Testis (tissue), 3 donors: Measurements from ENCODE around the gene DENND1A. TPM values are rescaled to one million over a fixed set of nuclear protein-coding genes. Genes with fewer than 3 reads are reported as not detected.

Source experiments
- DNase-seq: peaks from one replicate; pipeline ENCODE4 v3.0.0-alpha.2; 2019
- H3K27ac ChIP-seq, 2 donors: fragments of 200-600 bp; sonication (generic); one replicate each; pipeline ENCODE4 v1.5.1; 2019
- H3K27me3 ChIP-seq: fragments of 200-600 bp; sonication (generic); one replicate; pipeline ENCODE4 v1.5.1; 2019
- H3K36me3 ChIP-seq: fragments of 200-600 bp; sonication (generic); one replicate; pipeline ENCODE4 v1.5.1; 2017; ENCODE audit warnings: low read depth; ENCODE audit errors: missing control alignments
- H3K4me1 ChIP-seq: fragments of 200-600 bp; sonication (generic); one replicate; pipeline ENCODE4 v1.5.1; 2019
- H3K4me3 ChIP-seq, 2 donors: fragments of 200-600 bp; sonication (generic); one replicate each; pipeline ENCODE4 v1.5.1; 2017 to 2019
- H3K9me3 ChIP-seq: fragments of 200-600 bp; sonication (generic); one replicate; pipeline ENCODE4 v1.5.1; 2017
- CTCF ChIP-seq, 3 experiments: fragments of 450-650 bp in 2 of 3; fragments of 200-600 bp in 1 of 3; sonication (generic) in 1 of 3; IDR thresholded peaks; one replicate each; pipeline ENCODE4 v1.5.1; 2016 to 2019; ENCODE audit warnings: antibody characterized with exemption in 3 of 3, mild to moderate bottlenecking in 2 of 3, moderate library complexity in 1 of 3
- POLR2A ChIP-seq: fragments of 450-650 bp; IDR thresholded peaks from one replicate; pipeline ENCODE4 v1.6.1; 2017; ENCODE audit warnings: antibody characterized with exemption, mild to moderate bottlenecking, moderate library complexity
- WGBS, 2 donors: methylation state at CpG; one replicate each; pipeline ENCODE4 v1.1.5; 2018; 5-methylcytosine and 5-hydroxymethylcytosine counted together
- intact Hi-C: fragments of 100-400 bp; cut with DNase I; formaldehyde crosslinking; loops from one replicate; pipeline ENCODE4 v1.15.1; 2023; ENCODE audit warnings: low total_unique reads
- polyA plus RNA-seq: library from polyadenylated mRNA; stranded (reverse); fragments of 350-450 nt; fragmentation: Illumina TruSeq; extraction: RNeasy Lipid Tissue Mini Kit (QIAGEN cat#74804); gene quantifications from one replicate; pipeline ENCODE4 v1.2.3, GENCODE V29; 2014; ENCODE audit warnings: low read depth, low replicate concordance; ENCODE audit not compliant: insufficient read depth
- total RNA-seq, 2 donors: library from RNA; depleted of rRNA; stranded (reverse); fragments of >200 nt; gene quantifications; one replicate each; pipeline ENCODE4 v1.2.3, GENCODE V29; 2016

Gene DENND1A
- total and polyA plus RNA-seq, 3 donors from 2014 or later, result 20.3 to 47.4 (median 44.9) TPM

- Histone ChIP-seq H3K4me3 (no peak overlapping the region), H3K9me3 (no peaks in the 10 kb centered on the region), H3K27ac (no peak overlapping the region), H3K4me1 (no peaks in the 10 kb centered on the region), H3K36me3 (no peaks in the 10 kb centered on the region), H3K27me3 (no peaks in the 10 kb centered on the region)
- TF ChIP-seq POLR2A (no peak), CTCF (IDR thresholded peaks at IDR 0.05) (no peak)
- intact Hi-C loops, result no loop called here
- DNase-seq, result no peak
- WGBS, 2 donors, result 88 to 98% methylated on average over 12 to 13 of the region's 13 CpGs
Measured at GRCh38 chr9:123370108-123370507, 559.8 kb downstream of the DENND1A start.

GRCh38 chr9:123369296-123369695 lies 560.6 kb downstream of the DENND1A start:
- no peak for DNase-seq
- Histone ChIP-seq H3K27me3 (no peaks in the 10 kb centered on the region), H3K4me1 (no peaks in the 10 kb centered on the region), H3K9me3 (no peaks in the 10 kb centered on the region), H3K4me3 (no peak overlapping the region), H3K27ac (no peak overlapping the region), H3K36me3 (no peaks in the 10 kb centered on the region)
- intact Hi-C loops, result no loop called here
- no peak for TF ChIP-seq CTCF (IDR thresholded peaks at IDR 0.05)
- TF ChIP-seq POLR2A, result no peak
- 77 to 85% methylated on average over 3 of the region's 3 CpGs for WGBS, 2 donors

- no peaks in the 10 kb centered on the region for H3K9me3 ChIP-seq
- WGBS, 2 donors, result 60 to 63% methylated on average over 2 to 6 of the region's 6 CpGs
- H3K27ac ChIP-seq, result no peak overlapping the region
- no peaks in the 10 kb centered on the region for H3K27me3 ChIP-seq
- DNase-seq, result peak; percentile 30
- TF ChIP-seq POLR2A (no peak), CTCF (IDR thresholded peaks at IDR 0.05) (no peak)
- no peaks in the 10 kb centered on the region for H3K4me1 ChIP-seq
- H3K36me3 ChIP-seq, result no peaks in the 10 kb centered on the region
- no peak overlapping the region for H3K4me3 ChIP-seq
- intact Hi-C loops, result no loop called here
Measured at GRCh38 chr9:123368536-123369153, 561.3 kb downstream of the DENND1A start.

- Histone ChIP-seq H3K4me3 (no peak overlapping the region), H3K4me1 (no peaks in the 10 kb centered on the region), H3K27me3 (no peaks in the 10 kb centered on the region), H3K27ac (no peak overlapping the region), H3K36me3 (no peaks in the 10 kb centered on the region), H3K9me3 (no peaks in the 10 kb centered on the region)
- 73 to 74% methylated on average over 7 to 10 of the region's 10 CpGs for WGBS, 2 donors
- intact Hi-C loops, result no loop called here
- TF ChIP-seq CTCF (IDR thresholded peaks at IDR 0.05) (no peak), POLR2A (no peak)
- peak; percentile 37 for DNase-seq
Measured at GRCh38 chr9:123368023-123368422, 561.9 kb downstream of the DENND1A start.

GRCh38 chr9:123365881-123366528 lies 563.9 kb downstream of the DENND1A start:
- Histone ChIP-seq H3K4me1 (no peaks in the 10 kb centered on the region), H3K36me3 (no peaks in the 10 kb centered on the region), H3K4me3 (no peak overlapping the region), H3K27ac (no peak overlapping the region), H3K27me3 (no peaks in the 10 kb centered on the region), H3K9me3 (no peaks in the 10 kb centered on the region)
- no peak for DNase-seq
- WGBS, 2 donors, result 50 to 67% methylated on average over 4 to 65 of the region's 67 CpGs
- intact Hi-C loops, result no loop called here
- TF ChIP-seq CTCF (IDR thresholded peaks at IDR 0.05), result no peak
- no peak for TF ChIP-seq POLR2A
